ENCODE measurements around the gene EML2. TPM values are rescaled to one million over a fixed set of nuclear protein-coding genes. Genes with fewer than 3 reads are reported as not detected.

EML2 gene
- total and polyA plus RNA-seq, 2 of the 8 experiments (the other 6 are each of a cell fraction or from before 2014, with no cell fraction given), result 28.8 to 29.4 TPM

- no peak for TF ChIP-seq CREB1 (IDR thresholded peaks at IDR 0.05)
- no peak for TF ChIP-seq GABPA (IDR thresholded peaks at IDR 0.05; ENCODE audit: borderline replicate concordance, insufficient read depth, low read length)
- no peak for TF ChIP-seq USF2 (IDR thresholded peaks at IDR 0.05; ENCODE audit: low read length)
- no peak for TF ChIP-seq SIX5 (IDR thresholded peaks at IDR 0.05; ENCODE audit: low read depth, low read length)
- TF ChIP-seq SAP30 (IDR thresholded peaks at IDR 0.05; ENCODE audit: insufficient read depth, insufficient replicate concordance, low read length), result no peak
- TF ChIP-seq RNF2 (IDR thresholded peaks at IDR 0.05; ENCODE audit: borderline replicate concordance, low read depth, low read length, missing control alignments, poor library complexity, severe bottlenecking), result no peak
- TF ChIP-seq SRF (IDR thresholded peaks at IDR 0.05; ENCODE audit: low read depth, low read length), result no peak
- no peak for TF ChIP-seq SUZ12 (IDR thresholded peaks at IDR 0.05; ENCODE audit: low read length)
- TF ChIP-seq SIN3A (conservative IDR thresholded peaks at IDR 0.05 in 1 of 2, IDR thresholded peaks at IDR 0.05 in 1 of 2; ENCODE audit: low read depth in 1 of 2, low read length in 2 of 2), result no peak
- TF ChIP-seq PHF8 (conservative IDR thresholded peaks at IDR 0.05; ENCODE audit: low read depth, low read length), result no peak
- TF ChIP-seq EZH2 (IDR thresholded peaks at IDR 0.05; ENCODE audit: low read depth, low read length, severe bottlenecking), result no peak
- no peak for TF ChIP-seq BACH1 (IDR thresholded peaks at IDR 0.05; ENCODE audit: low read length)
- TF ChIP-seq SIRT6 (IDR thresholded peaks at IDR 0.05; ENCODE audit: low read length), result no peak
- TF ChIP-seq EP300 (IDR thresholded peaks at IDR 0.05; ENCODE audit: borderline replicate concordance in 1 of 2, low read depth in 2 of 2, low read length in 2 of 2), result no peak
- no peak for TF ChIP-seq SP2 (IDR thresholded peaks at IDR 0.05; ENCODE audit: low read length)
- no peak for TF ChIP-seq E2F6 (IDR thresholded peaks at IDR 0.05)
- TF ChIP-seq RXRA (IDR thresholded peaks at IDR 0.05; ENCODE audit: insufficient read depth, low read depth, low read length), result 0 out of 2 replicates have a peak, but pooled peaks have one; percentile 57
- TF ChIP-seq FOSL1 (IDR thresholded peaks at IDR 0.05; ENCODE audit: insufficient read depth, low read depth, low read length), result no peak
- no peak for TF ChIP-seq CEBPB (IDR thresholded peaks at IDR 0.05; ENCODE audit: low read depth, low read length)
- no peak for TF ChIP-seq POLR2AphosphoS5 (IDR thresholded peaks at IDR 0.05; ENCODE audit: low read depth, low read length)
- TF ChIP-seq YY1 (IDR thresholded peaks at IDR 0.05; ENCODE audit: low read depth, low read length), result peak; percentile 70; the same call in 1 of the 2 replicates
- TF ChIP-seq RBBP5 (IDR thresholded peaks at IDR 0.05; ENCODE audit: borderline replicate concordance, low read depth, low read length), result no peak
Measured at GRCh38 chr19:45569619-45570421, 69.4 kb downstream of the EML2 start (continued).

All from H1 (cell line).